GM18508 (cell line): Measurements from ENCODE around the gene CHD2.
"Not testable (repeated sequence)": the region's sequence is repeated elsewhere in the genome, so short reads cannot be mapped to it uniquely, and the experiment has no call there.

Source experiments
- ATAC-seq: cut with Tn5 transposase; IDR thresholded peaks from one replicate; pipeline ENCODE4 v1.9.1; 2021; ENCODE audit warnings: moderate number of reproducible peaks; ENCODE audit not compliant: insufficient read depth, unreplicated experiment

Gene CHD2

GRCh38 chr15:92899948-92900730 lies at the start of gene CHD2:
CHD2 (plus strand) TSS chr15:92900324; CDS start chr15:92901238, 914 bp downstream.
- ATAC-seq: peak; percentile 71

- ATAC-seq: no peak
Measured at GRCh38 chr15:92853222-92853621, 46.9 kb upstream of the CHD2 start.

- ATAC-seq: no peak
Measured at GRCh38 chr15:92861742-92862141, 38.4 kb upstream of the CHD2 start.

- no peak for ATAC-seq
Measured at GRCh38 chr15:92864127-92864814, 35.9 kb upstream of the CHD2 start.

GRCh38 chr15:92869263-92869940 lies 30.7 kb upstream of the CHD2 start:
- no peak for ATAC-seq

GRCh38 chr15:92870010-92870591 lies 30.0 kb upstream of the CHD2 start:
- no peak for ATAC-seq

- ATAC-seq: not testable (repeated sequence)
Measured at GRCh38 chr15:92872967-92873366, 27.2 kb upstream of the CHD2 start.

- no peak for ATAC-seq
Measured at GRCh38 chr15:92877000-92877399, 23.1 kb upstream of the CHD2 start.

- no peak for ATAC-seq
Measured at GRCh38 chr15:92877416-92877815, 22.7 kb upstream of the CHD2 start.

- no peak for ATAC-seq
Measured at GRCh38 chr15:92878593-92879053, 21.5 kb upstream of the CHD2 start.

GRCh38 chr15:92879949-92880725 lies 20.0 kb upstream of the CHD2 start:
- no peak for ATAC-seq

GRCh38 chr15:92880796-92881195 lies 19.3 kb upstream of the CHD2 start:
- ATAC-seq: no peak

- ATAC-seq: no peak
Measured at GRCh38 chr15:92881211-92881754, 18.8 kb upstream of the CHD2 start.

GRCh38 chr15:92881802-92882696 lies 18.1 kb upstream of the CHD2 start:
- ATAC-seq: peak; percentile 94

GRCh38 chr15:92882697-92883162 lies 17.4 kb upstream of the CHD2 start:
- peak; percentile 25 for ATAC-seq

- no peak for ATAC-seq
Measured at GRCh38 chr15:92883163-92883875, 16.8 kb upstream of the CHD2 start.

- ATAC-seq: no peak
Measured at GRCh38 chr15:92883876-92884435, 16.2 kb upstream of the CHD2 start.
